NB4 (cell line): ENCODE results near the gene KIAA1671.

Experiments used
- DNase-seq: peaks from one replicate; pipeline ENCODE4 v3.0.0; 2010; ENCODE audit warnings: low read depth
- H3K4me3 ChIP-seq: one replicate; pipeline ENCODE4 v1.5.1; 2011; ENCODE audit warnings: mild to moderate bottlenecking, low read depth, low read length, moderate library complexity
- MAX ChIP-seq: IDR thresholded peaks from 2 replicates; pipeline ENCODE4 v1.6.1; 2011; ENCODE audit warnings: low read depth, low read length
- MYC ChIP-seq: IDR thresholded peaks from 2 replicates; pipeline ENCODE4 v1.6.1; 2011; ENCODE audit warnings: low read depth, low read length
- POLR2A ChIP-seq: IDR thresholded peaks from 2 replicates; pipeline ENCODE4 v1.6.1; 2011; ENCODE audit warnings: mild to moderate bottlenecking; ENCODE audit not compliant: insufficient read length; ENCODE audit errors: extremely low read depth
- TF ChIP-seq, protein P1 (sequence below): IDR thresholded peaks from one replicate; pipeline ENCODE4 v1.5.1; 2012; ENCODE audit warnings: low read depth, low read length

KIAA1671 gene

DNA sequence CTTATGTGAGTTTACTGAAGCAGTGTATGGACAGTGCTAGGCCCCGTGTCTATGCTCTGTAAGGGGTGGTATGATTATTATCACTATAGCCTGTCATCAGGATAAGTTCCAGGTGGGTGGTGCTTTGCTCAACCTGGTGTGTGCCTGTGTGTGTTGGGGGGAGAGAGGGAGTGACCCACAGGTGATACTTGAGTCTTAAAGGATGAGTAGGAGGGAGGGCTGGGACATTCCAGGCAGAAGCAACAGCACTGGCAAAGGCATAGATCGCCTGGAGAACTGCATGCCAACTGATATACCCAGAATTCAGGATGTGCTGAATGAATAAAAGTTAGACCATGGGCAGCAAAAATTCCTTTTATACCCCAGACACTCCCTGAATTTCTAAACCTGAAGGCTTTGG lies 4.5 kb downstream of the KIAA1671 start:
- no peak for DNase-seq
- TF ChIP-seq, protein P1, sequence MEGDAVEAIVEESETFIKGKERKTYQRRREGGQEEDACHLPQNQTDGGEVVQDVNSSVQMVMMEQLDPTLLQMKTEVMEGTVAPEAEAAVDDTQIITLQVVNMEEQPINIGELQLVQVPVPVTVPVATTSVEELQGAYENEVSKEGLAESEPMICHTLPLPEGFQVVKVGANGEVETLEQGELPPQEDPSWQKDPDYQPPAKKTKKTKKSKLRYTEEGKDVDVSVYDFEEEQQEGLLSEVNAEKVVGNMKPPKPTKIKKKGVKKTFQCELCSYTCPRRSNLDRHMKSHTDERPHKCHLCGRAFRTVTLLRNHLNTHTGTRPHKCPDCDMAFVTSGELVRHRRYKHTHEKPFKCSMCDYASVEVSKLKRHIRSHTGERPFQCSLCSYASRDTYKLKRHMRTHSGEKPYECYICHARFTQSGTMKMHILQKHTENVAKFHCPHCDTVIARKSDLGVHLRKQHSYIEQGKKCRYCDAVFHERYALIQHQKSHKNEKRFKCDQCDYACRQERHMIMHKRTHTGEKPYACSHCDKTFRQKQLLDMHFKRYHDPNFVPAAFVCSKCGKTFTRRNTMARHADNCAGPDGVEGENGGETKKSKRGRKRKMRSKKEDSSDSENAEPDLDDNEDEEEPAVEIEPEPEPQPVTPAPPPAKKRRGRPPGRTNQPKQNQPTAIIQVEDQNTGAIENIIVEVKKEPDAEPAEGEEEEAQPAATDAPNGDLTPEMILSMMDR: no peak
- TF ChIP-seq MAX (no peak), POLR2A (no peak), MYC (no peak)
- no peak overlapping the region for H3K4me3 ChIP-seq

GRCh38 chr22:24961217-24961844 lies 8.8 kb downstream of the KIAA1671 start:
- DNase-seq: no peak
- TF ChIP-seq, protein P1: no peak
- TF ChIP-seq POLR2A (no peak), MAX (no peak), MYC (no peak)
- H3K4me3 ChIP-seq: no peak overlapping the region

GRCh38 chr22:24962094-24962493 lies 9.6 kb downstream of the KIAA1671 start:
- no peak for TF ChIP-seq POLR2A
- TF ChIP-seq, protein P1: no peak
- no peak for TF ChIP-seq MYC
- TF ChIP-seq MAX: no peak
- H3K4me3 ChIP-seq: no peak overlapping the region
- DNase-seq: no peak

DNA sequence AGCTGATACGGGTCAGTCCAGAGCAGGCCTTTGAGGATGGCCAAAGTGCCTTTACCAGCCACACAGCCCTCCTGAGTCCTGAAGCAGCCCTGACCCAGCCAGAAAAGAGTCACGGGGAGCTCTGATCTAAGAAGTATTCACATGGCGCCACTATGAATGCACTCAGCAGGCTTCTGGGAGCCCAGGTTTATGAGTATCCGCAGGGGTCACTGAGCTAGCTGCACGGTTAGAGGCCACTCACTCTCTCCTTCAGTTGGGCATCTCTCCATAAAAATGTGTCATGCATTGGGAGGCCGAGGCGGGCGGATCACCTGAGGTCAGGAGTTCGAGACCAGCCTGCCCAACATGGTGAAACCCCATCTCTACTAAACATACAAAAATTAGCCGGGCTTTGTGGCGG lies 10.3 kb downstream of the KIAA1671 start:
- TF ChIP-seq MYC: no peak
- TF ChIP-seq, protein P1: no peak
- TF ChIP-seq MAX: no peak
- no peak for TF ChIP-seq POLR2A
- H3K4me3 ChIP-seq: no peak overlapping the region
- no peak for DNase-seq

GRCh38 chr22:24964441-24964840 lies 11.9 kb downstream of the KIAA1671 start:
- no peak for DNase-seq
- H3K4me3 ChIP-seq: no peak overlapping the region
- TF ChIP-seq MAX (no peak), POLR2A (no peak), MYC (no peak)
- TF ChIP-seq, protein P1: no peak
